CD4-positive, CD25-positive, alpha-beta regulatory T cell (primary cell): Measurements from ENCODE around the gene DNA2. TPM values are rescaled to one million over a fixed set of nuclear protein-coding genes. Genes with fewer than 3 reads are reported as not detected.
"Not testable (repeated sequence)": the region's sequence is repeated elsewhere in the genome, so short reads cannot be mapped to it uniquely, and the experiment has no call there.

Experiments
- ATAC-seq, 2 donors: fragments of 150-1000 bp; cut with Tn5 transposase; one replicate each; pipeline ENCODE4 v1.10.0; 2021; ENCODE audit warnings: low read depth in 2 of 2, moderate number of reproducible peaks in 2 of 2, moderate library complexity in 1 of 2
- DNase-seq, 3 donors: peaks; one replicate each; pipeline versions ENCODE4 v3.0.0 to v3.0.0-alpha.2; 2012 to 2022; ENCODE audit warnings: mixed read lengths in 1 of 3
- H3K27ac ChIP-seq: one replicate; pipeline ENCODE4 v1.7.0; 2013; ENCODE audit warnings: mild to moderate bottlenecking, low read length; ENCODE audit not compliant: insufficient read depth, poor library complexity, severe bottlenecking
- H3K27me3 ChIP-seq: one replicate; pipeline ENCODE4 v1.7.0; 2013; ENCODE audit warnings: low read length; ENCODE audit not compliant: control insufficient read depth, insufficient read depth
- H3K36me3 ChIP-seq: one replicate; pipeline ENCODE4 v1.7.0; 2013; ENCODE audit warnings: mild to moderate bottlenecking, low read length, moderate library complexity; ENCODE audit not compliant: control insufficient read depth, insufficient read depth
- H3K4me1 ChIP-seq: 2 replicates; pipeline ENCODE4 v1.7.0; 2013; ENCODE audit warnings: mild to moderate bottlenecking, low read length; ENCODE audit not compliant: insufficient read depth, control insufficient read depth, poor library complexity, severe bottlenecking
- H3K4me3 ChIP-seq: one replicate; pipeline ENCODE4 v1.7.0; 2013; ENCODE audit warnings: low read depth, mild to moderate bottlenecking, low read length, moderate library complexity
- H3K9me3 ChIP-seq, 2 experiments: 1 replicate in 1 of 2; 2 replicates in 1 of 2; pipeline ENCODE4 v1.7.0; 2013; ENCODE audit warnings: low read length in 2 of 2, mild to moderate bottlenecking in 1 of 2, moderate library complexity in 1 of 2; ENCODE audit not compliant: control insufficient read depth in 2 of 2
- H3K27ac Mint-ChIP-seq, 3 donors: one replicate each; pipeline ENCODE4 v1.8.0; 2020 to 2022; ENCODE audit warnings: mild to moderate bottlenecking in 3 of 3, mixed read lengths in 3 of 3, moderate library complexity in 2 of 3
- H3K27me3 Mint-ChIP-seq: one replicate; pipeline ENCODE4 v1.8.0; 2022; ENCODE audit warnings: mild to moderate bottlenecking, mixed read lengths
- H3K36me3 Mint-ChIP-seq: one replicate; pipeline ENCODE4 v1.8.0; 2020; ENCODE audit warnings: mixed read lengths
- H3K4me1 Mint-ChIP-seq, 4 donors: one replicate each; pipeline ENCODE4 v1.8.0; 2020 to 2022; ENCODE audit warnings: mixed read lengths in 4 of 4, mild to moderate bottlenecking in 1 of 4
- H3K4me3 Mint-ChIP-seq, 4 donors: one replicate each; pipeline ENCODE4 v1.8.0; 2020 to 2022; ENCODE audit warnings: mild to moderate bottlenecking in 4 of 4, mixed read lengths in 4 of 4, moderate library complexity in 3 of 4
- H3K9me3 Mint-ChIP-seq, 7 donors: one replicate each; pipeline ENCODE4 v1.8.0; 2020 to 2022; ENCODE audit warnings: mixed read lengths in 7 of 7, mild to moderate bottlenecking in 3 of 7, moderate library complexity in 2 of 7
- polyA plus RNA-seq, 4 donors: library from polyadenylated mRNA; unstranded; fragments of 300-500 nt; fragmentation: Illumina TruSeq; gene quantifications; one replicate each; pipeline ENCODE4 v1.2.3, GENCODE V29; 2021
- total RNA-seq: library from RNA; stranded (reverse); gene quantifications from one replicate; pipeline ENCODE4 v1.2.3, GENCODE V29; 2022

DNA2 gene
- total and polyA plus RNA-seq, 5 donors from 2014 or later: 0.27 to 6.9 (median 0.85) TPM

DNA sequence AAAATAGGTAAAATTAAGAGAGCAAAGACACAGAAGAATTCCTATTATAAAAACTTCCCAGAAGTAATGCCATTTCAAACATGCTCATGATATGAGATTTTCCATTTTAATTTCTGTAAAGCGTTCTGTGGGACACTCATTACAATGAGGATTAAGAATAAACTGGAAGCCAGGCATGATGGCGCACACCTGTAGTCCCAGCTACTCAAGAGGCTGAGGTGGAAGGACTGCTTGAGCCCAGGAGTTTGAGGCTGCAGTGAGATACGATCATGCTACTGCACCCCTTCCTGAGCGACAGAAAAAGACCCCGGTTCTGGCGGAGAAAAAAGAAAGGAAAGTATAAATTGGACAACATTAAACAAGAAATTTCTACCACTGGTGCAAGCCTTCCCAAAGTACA is 1.5 kb downstream of the DNA2 start:
- H3K9me3 Mint-ChIP-seq: no peaks in the 10 kb centered on the region
- peak overlapping the region; percentile 83 for H3K4me3 ChIP-seq
- H3K27me3 Mint-ChIP-seq: no peaks in the 10 kb centered on the region
- ATAC-seq (no peak), DNase-seq (no peak)
- no peaks in the 10 kb centered on the region for H3K27me3 ChIP-seq
- H3K4me3 Mint-ChIP-seq: peak overlapping the region; percentile 87 to 99 (median 98)
- no peaks in the 10 kb centered on the region for H3K36me3 Mint-ChIP-seq
- peaks cover 5% of the 10 kb centered on the region for H3K4me1 ChIP-seq
- H3K9me3 ChIP-seq: no peaks in the 10 kb centered on the region
- no peak overlapping the region for H3K27ac ChIP-seq
- H3K36me3 ChIP-seq: no peaks in the 10 kb centered on the region
- no peak overlapping the region for H3K27ac Mint-ChIP-seq
- peaks cover 7 to 34% (median 22%) of the 10 kb centered on the region in 4 donors for H3K4me1 Mint-ChIP-seq

DNA sequence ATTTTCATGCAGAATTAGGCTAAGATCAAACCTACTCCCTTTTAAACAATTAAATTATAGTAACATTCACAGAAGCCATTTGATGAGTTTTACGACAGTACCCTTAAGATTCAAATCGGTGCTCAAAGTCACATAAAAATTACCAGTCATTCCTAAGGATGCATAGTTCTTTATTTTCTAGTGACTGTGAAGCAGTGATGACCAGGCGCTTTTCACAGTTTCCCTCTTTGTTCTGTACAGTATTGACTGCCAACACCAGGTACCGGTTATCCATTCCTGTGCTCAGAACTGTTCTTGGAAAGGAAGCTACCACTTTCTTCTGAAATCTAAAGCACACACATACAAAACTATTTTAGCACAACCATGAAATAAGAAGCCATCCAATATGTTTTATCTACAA is 1.9 kb downstream of the DNA2 start:
- ATAC-seq: no peak
- Mint-ChIP-seq H3K27ac (no peak overlapping the region), H3K9me3 (no peaks in the 10 kb centered on the region), H3K4me1 (peaks cover 7 to 34% (median 22%) of the 10 kb centered on the region in 4 donors), H3K27me3 (no peaks in the 10 kb centered on the region), H3K4me3 (peak overlapping the region in 3 of 4 donors; percentile 38 to 97 (median 87)), H3K36me3 (no peaks in the 10 kb centered on the region)
- no peak for DNase-seq
- Histone ChIP-seq H3K27ac (no peak overlapping the region), H3K4me1 (peaks cover 5% of the 10 kb centered on the region), H3K9me3 (no peaks in the 10 kb centered on the region), H3K27me3 (no peaks in the 10 kb centered on the region), H3K4me3 (no peak overlapping the region), H3K36me3 (no peaks in the 10 kb centered on the region)

DNA sequence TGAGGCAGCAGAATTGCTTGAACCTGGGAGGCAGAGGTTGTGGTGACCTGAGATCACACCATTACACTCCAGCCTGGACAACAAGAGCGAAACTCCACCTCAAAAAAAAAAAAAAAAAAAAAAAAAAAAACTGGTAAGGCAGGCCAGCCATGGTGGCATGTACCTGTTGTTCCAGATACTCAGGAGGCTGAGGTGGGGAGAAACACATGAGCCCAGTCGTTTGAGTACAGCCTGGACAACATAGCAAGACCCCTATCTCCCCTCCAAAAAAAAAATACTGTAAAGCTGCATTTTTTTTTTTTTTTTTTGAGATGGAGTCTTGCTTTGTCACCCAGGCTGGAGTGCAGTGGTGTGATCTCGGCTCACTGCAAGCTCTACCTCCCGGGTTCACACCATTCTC is 7.0 kb downstream of the DNA2 start:
- not testable (repeated sequence) for H3K27ac Mint-ChIP-seq, H3K9me3 ChIP-seq, DNase-seq, H3K4me3 ChIP-seq, H3K27me3 ChIP-seq, H3K4me3 Mint-ChIP-seq, H3K9me3 Mint-ChIP-seq, H3K4me1 ChIP-seq, H3K36me3 ChIP-seq, ATAC-seq, H3K36me3 Mint-ChIP-seq, H3K27me3 Mint-ChIP-seq, H3K27ac ChIP-seq
- peaks cover 0 to 10% (median under 1%) of the 10 kb centered on the region in 4 donors for H3K4me1 Mint-ChIP-seq

GRCh38 chr10:68463365-68464093 is 8.2 kb downstream of the DNA2 start:
- Histone ChIP-seq H3K4me1 (no peaks in the 10 kb centered on the region), H3K36me3 (no peaks in the 10 kb centered on the region), H3K27ac (no peak overlapping the region), H3K27me3 (no peaks in the 10 kb centered on the region), H3K9me3 (no peaks in the 10 kb centered on the region), H3K4me3 (no peak overlapping the region)
- Mint-ChIP-seq H3K27ac (peak overlapping the region in 1 of 3 donors; percentile 9), H3K36me3 (peaks cover 13% of the 10 kb centered on the region), H3K9me3 (no peaks in the 10 kb centered on the region), H3K27me3 (no peaks in the 10 kb centered on the region), H3K4me1 (peaks cover 0 to 6% (median 0%) of the 10 kb centered on the region in 4 donors), H3K4me3 (peak overlapping the region in 2 of 4 donors; percentile 27 to 38)
- ATAC-seq: no peak
- DNase-seq: no peak

GRCh38 chr10:68462536-68462935 is 9.2 kb downstream of the DNA2 start:
- Mint-ChIP-seq H3K4me3 (no peak overlapping the region), H3K27ac (no peak overlapping the region), H3K36me3 (peaks cover 15% of the 10 kb centered on the region), H3K4me1 (peaks cover 0 to 1% (median 0%) of the 10 kb centered on the region in 4 donors), H3K27me3 (no peaks in the 10 kb centered on the region), H3K9me3 (no peaks in the 10 kb centered on the region)
- Histone ChIP-seq H3K9me3 (no peaks in the 10 kb centered on the region), H3K36me3 (no peaks in the 10 kb centered on the region), H3K4me1 (no peaks in the 10 kb centered on the region), H3K27ac (no peak overlapping the region), H3K4me3 (no peak overlapping the region), H3K27me3 (no peaks in the 10 kb centered on the region)
- DNase-seq (no peak), ATAC-seq (no peak)

GRCh38 chr10:68461032-68461431 is 10.7 kb downstream of the DNA2 start:
- ATAC-seq (no peak), DNase-seq (no peak)
- Histone ChIP-seq H3K27me3 (no peaks in the 10 kb centered on the region), H3K4me3 (no peak overlapping the region), H3K9me3 (no peaks in the 10 kb centered on the region), H3K4me1 (no peaks in the 10 kb centered on the region), H3K27ac (no peak overlapping the region), H3K36me3 (no peaks in the 10 kb centered on the region)
- H3K27ac Mint-ChIP-seq: no peak overlapping the region
- H3K36me3 Mint-ChIP-seq: peaks cover 20% of the 10 kb centered on the region
- no peaks in the 10 kb centered on the region for H3K9me3 Mint-ChIP-seq
- H3K4me1 Mint-ChIP-seq: peaks cover 0 to 4% (median 0%) of the 10 kb centered on the region in 4 donors
- no peak overlapping the region for H3K4me3 Mint-ChIP-seq
- no peaks in the 10 kb centered on the region for H3K27me3 Mint-ChIP-seq

GRCh38 chr10:68449698-68450097 is 22.1 kb downstream of the DNA2 start:
- not testable (repeated sequence) for H3K9me3 ChIP-seq, H3K4me1 Mint-ChIP-seq, H3K9me3 Mint-ChIP-seq, H3K27ac ChIP-seq, H3K4me1 ChIP-seq, ATAC-seq, DNase-seq, H3K36me3 ChIP-seq, H3K27me3 ChIP-seq, H3K27me3 Mint-ChIP-seq, H3K4me3 Mint-ChIP-seq, H3K4me3 ChIP-seq
- Mint-ChIP-seq H3K27ac (peak overlapping the region in 1 of 3 donors; percentile 34), H3K36me3 (peaks cover 18% of the 10 kb centered on the region)

GRCh38 chr10:68446179-68446578 is 25.6 kb downstream of the DNA2 start:
- H3K4me1 Mint-ChIP-seq: peaks cover 0 to 3% (median 0%) of the 10 kb centered on the region in 4 donors
- H3K27me3 ChIP-seq: no peaks in the 10 kb centered on the region
- H3K36me3 Mint-ChIP-seq: peaks cover 12% of the 10 kb centered on the region
- no peaks in the 10 kb centered on the region for H3K27me3 Mint-ChIP-seq
- no peak overlapping the region for H3K4me3 Mint-ChIP-seq
- ATAC-seq: no peak
- H3K4me1 ChIP-seq: no peaks in the 10 kb centered on the region
- no peaks in the 10 kb centered on the region for H3K36me3 ChIP-seq
- H3K27ac Mint-ChIP-seq: no peak overlapping the region
- no peaks in the 10 kb centered on the region for H3K9me3 Mint-ChIP-seq
- no peak for DNase-seq
- no peak overlapping the region for H3K4me3 ChIP-seq
- no peak overlapping the region for H3K27ac ChIP-seq
- no peaks in the 10 kb centered on the region for H3K9me3 ChIP-seq
